Cerebellar nuclear complex (tissue), 1 donor: ENCODE results near the gene EQTN.
"Not testable (repeated sequence)": the region's sequence is repeated elsewhere in the genome, so short reads cannot be mapped to it uniquely, and the experiment has no call there.

Experiments used
- DNase-seq, 2 experiments: peaks; one replicate each; lab custom pipeline; 2025; lab: John Stamatoyannopoulos, UW

EQTN gene

GRCh38 chr9:27292659-27293405 is 4.1 kb downstream of the EQTN start:
- DNase-seq = no peak

GRCh38 chr9:27291292-27291691 is 5.7 kb downstream of the EQTN start:
- DNase-seq = no peak

- no peak for DNase-seq
Measured at GRCh38 chr9:27282269-27282668, 14.7 kb downstream of the EQTN start.

- no peak for DNase-seq
Measured at GRCh38 chr9:27280860-27281259, 16.1 kb downstream of the EQTN start.

- no peak for DNase-seq
Measured at GRCh38 chr9:27280249-27280648, 16.7 kb downstream of the EQTN start.

GRCh38 chr9:27279611-27280010 is 17.3 kb downstream of the EQTN start:
- DNase-seq = no peak

- DNase-seq = no peak
Measured at GRCh38 chr9:27278374-27278773, 18.6 kb downstream of the EQTN start.

- DNase-seq = no peak
Measured at GRCh38 chr9:27276193-27277030, 20.5 kb downstream of the EQTN start.

- no peak for DNase-seq
Measured at GRCh38 chr9:27273186-27273585, 23.8 kb downstream of the EQTN start.

GRCh38 chr9:27272103-27272502 is 24.8 kb downstream of the EQTN start:
- DNase-seq = no peak

- no peak for DNase-seq
Measured at GRCh38 chr9:27261517-27262211, 35.3 kb downstream of the EQTN start.

- no peak for DNase-seq
Measured at GRCh38 chr9:27260789-27261516, 36.0 kb downstream of the EQTN start.

GRCh38 chr9:27258662-27259061 is 38.3 kb downstream of the EQTN start:
- DNase-seq = no peak

GRCh38 chr9:27248702-27249101 is 48.2 kb downstream of the EQTN start:
- no peak for DNase-seq

- no peak for DNase-seq
Measured at GRCh38 chr9:27247756-27248155, 49.2 kb downstream of the EQTN start.

- not testable (repeated sequence) for DNase-seq
Measured at GRCh38 chr9:27239648-27240047, 57.3 kb downstream of the EQTN start.
